Fibroblast of mammary gland (primary cell): ENCODE data around the gene SUGP2.

Experiments used
- DNase-seq: peaks from one replicate; pipeline ENCODE4 v3.0.0-alpha.2; 2010; ENCODE audit warnings: low read depth
- H3K4me3 ChIP-seq: 2 replicates; pipeline ENCODE4 v1.5.1; 2011; ENCODE audit warnings: low read depth, mild to moderate bottlenecking, low read length, moderate library complexity; ENCODE audit not compliant: control insufficient read depth
- TF ChIP-seq, protein P1 (sequence below): conservative IDR thresholded peaks from 2 replicates; pipeline ENCODE4 v1.5.1; 2011; ENCODE audit warnings: low read depth, low read length, inconsistent platforms; ENCODE audit not compliant: control insufficient read depth, insufficient read depth

The SUGP2 gene

DNA sequence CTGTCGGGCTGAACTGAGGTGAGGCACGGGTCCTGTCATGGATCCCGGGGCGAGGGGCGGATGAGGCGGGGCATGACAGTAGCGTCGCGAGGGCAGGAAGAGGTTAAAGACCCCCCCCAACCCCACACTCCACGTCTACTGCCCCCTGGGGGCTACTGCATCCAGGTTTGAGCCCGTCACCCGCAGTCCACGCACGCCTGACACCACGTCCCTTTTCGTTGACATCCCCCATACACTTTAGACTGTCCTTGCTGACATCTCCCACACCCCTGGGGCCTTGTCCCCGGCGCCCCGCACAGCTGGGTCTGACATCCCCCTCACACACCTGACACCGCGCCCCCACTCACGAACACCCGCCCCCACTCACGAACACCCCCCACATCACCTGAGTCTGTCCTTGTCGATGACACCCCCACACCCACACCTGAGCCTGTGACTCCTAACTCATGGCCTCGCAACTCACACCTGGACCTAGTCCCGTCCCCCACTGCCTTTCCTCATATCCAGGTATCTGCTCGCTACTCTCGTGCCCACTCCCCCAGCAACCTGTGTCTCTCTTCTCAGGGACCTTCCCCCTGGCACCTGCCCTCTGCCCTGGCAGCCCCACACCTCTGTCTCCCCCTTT lies 30.9 kb upstream of the SUGP2 start:
- TF ChIP-seq, protein P1, sequence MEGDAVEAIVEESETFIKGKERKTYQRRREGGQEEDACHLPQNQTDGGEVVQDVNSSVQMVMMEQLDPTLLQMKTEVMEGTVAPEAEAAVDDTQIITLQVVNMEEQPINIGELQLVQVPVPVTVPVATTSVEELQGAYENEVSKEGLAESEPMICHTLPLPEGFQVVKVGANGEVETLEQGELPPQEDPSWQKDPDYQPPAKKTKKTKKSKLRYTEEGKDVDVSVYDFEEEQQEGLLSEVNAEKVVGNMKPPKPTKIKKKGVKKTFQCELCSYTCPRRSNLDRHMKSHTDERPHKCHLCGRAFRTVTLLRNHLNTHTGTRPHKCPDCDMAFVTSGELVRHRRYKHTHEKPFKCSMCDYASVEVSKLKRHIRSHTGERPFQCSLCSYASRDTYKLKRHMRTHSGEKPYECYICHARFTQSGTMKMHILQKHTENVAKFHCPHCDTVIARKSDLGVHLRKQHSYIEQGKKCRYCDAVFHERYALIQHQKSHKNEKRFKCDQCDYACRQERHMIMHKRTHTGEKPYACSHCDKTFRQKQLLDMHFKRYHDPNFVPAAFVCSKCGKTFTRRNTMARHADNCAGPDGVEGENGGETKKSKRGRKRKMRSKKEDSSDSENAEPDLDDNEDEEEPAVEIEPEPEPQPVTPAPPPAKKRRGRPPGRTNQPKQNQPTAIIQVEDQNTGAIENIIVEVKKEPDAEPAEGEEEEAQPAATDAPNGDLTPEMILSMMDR: no peak
- peak; percentile 14 for DNase-seq
- H3K4me3 ChIP-seq: peak overlapping the region; percentile 76

DNA sequence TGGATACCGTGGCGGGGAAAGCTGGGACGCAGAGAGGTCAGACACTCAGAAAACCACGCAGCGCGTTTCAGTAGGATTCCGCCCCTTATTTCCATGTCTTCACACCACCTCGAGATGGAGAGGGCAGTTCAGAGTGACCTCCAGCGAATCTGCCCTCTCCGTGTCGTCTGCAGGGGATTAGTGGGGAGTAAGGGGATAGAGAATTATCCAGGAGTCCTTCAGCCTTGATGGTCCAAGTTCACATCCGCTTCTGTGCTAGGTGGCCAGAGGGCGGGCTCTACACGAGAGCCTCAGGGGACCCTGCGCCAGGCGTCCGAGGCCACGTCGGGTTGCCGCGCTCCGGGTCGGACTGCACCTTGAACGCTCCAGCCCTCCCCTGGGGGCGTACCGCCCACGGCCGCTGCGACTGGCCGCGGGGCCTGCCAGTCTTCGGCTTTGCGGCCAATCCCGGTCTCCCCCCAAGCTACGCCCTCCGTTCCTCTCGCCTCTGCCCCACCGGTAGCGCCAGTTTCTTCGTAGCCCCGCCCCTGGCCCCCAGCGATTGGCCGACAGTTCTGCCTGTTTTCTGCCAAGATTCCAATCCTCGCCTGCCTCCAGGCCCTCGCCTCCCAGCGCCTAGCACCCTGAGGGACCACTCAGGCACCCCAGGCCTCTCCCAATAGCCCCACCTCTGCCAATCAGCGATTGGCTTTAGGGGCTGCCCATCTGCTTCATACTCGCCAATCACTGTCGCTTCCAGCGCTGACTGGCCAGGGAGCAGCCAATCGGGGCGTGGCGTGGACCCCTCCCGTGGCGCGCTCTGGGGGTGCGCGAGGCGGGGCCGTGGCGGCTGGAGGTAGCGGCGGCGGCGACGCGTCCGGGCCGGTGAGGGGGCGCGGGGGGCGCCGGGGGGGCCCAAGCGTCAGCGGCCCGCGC lies 30.1 kb upstream of the SUGP2 start, which contains the start of gene SLC25A42:
SLC25A42 (plus strand) TSS at position 812 of the 915 bp plus-strand sequence. CDS start 32,131 bp downstream, outside the sequence.
- peak within 1 kb of the TSS; percentile 76 for H3K4me3 ChIP-seq
- TF ChIP-seq, protein P1: no peak
- DNase-seq: peak; percentile 99

DNA sequence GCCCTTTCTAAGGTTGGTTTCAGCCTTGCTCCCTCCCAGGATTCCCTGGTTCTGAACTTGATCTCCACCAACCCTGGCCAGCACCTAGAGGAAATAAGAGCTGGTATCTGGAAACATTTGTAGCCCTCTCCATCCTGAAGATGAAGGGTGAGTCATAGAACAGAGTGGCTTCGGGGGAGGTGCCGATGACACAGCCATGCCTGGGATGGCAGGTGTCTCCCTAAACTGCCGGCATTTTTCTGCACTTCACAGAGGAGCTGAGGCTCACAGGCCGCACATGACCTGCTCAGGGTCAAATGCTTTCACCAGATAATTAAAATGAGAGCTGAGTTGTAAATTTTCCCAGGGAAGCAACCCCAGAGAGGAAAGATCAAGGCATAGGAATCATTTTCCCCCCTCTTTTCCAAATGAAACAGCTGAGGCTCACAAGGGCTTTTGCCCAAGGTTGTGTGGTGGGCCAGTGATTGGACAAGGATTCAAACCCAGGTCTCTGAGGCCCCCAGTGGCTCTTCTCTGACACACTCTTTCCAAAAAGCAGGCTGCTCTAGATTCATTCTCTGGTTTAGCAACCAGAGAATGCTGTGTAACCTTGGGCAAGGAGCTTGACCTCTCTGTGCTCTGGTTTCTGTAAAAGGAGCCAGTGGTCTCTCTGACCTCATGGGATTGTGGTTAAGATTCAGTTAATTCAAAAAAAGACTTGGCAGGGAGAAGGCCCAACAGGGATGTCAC lies 29.3 kb upstream of the SUGP2 start:
- DNase-seq: peak; percentile 51
- peak overlapping the region; percentile 55 for H3K4me3 ChIP-seq
- TF ChIP-seq, protein P1: no peak

DNA sequence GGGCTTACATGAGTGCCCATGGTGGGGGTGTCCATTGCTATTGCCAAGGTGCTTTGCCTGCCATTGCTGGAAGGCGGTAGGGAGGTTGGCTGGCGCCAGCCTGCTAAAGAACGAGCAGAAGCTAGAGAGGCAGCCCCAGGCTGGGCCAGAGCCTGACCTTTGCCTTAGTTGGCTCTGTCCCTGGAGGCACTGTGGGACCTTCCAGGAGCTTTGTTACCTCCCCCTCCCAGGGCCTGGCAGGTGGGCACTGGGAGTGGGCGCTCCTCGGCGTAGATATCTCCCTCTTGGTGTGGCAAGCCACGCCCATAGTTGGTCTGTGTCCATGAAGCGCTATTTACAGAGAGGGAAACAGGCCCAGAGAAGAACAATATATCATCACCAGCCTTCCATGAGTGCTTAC lies 28.2 kb upstream of the SUGP2 start:
- TF ChIP-seq, protein P1: no peak
- no peak overlapping the region for H3K4me3 ChIP-seq
- no peak for DNase-seq

DNA sequence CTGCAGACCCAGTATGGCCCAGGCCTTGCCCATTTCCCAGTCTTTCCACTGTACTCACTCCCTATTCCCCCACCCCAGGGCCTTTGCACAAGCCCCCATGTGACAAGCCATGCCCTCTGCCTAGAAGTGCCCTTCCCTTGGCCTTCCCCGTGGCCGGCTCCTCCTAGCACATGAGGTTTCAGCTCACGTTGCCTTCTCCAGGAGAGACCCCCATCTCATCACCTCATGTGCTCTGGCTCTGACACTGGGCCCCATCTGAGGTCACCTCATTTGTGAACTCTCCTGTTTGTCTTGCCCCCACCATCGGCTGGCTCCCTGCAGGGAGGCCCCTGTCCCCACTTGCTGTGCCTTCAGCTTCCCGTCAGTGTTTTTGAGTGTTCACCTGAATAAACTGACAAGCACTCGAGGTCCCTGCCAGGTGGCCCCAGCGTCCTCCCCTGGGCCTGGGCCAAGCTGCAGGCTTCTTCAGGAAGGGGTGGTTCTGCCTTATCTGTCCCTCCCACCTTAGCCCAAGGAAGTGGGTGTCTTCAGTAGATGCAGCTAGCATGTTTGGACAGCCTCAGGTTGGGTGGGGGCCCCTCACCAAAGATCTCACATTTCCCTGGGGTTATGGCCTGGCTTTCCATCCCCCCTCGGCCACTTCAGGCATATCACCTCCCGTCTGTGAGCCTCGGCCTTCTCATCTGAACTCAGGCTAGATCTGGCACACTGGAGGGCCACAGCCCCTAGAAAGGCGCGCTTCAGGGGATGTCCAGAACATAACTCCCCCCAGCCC lies 26.7 kb upstream of the SUGP2 start:
- no peak overlapping the region for H3K4me3 ChIP-seq
- no peak for DNase-seq
- TF ChIP-seq, protein P1: no peak
